ENCODE measurements around the gene PRKCA.

PRKCA gene

GRCh38 chr17:66420961-66421371, 118.6 kb downstream of the PRKCA start:
- no peak for DNase-seq

GRCh38 chr17:66422186-66422585, 119.8 kb downstream of the PRKCA start:
- DNase-seq: no peak

- DNase-seq: no peak
Observed at GRCh38 chr17:66423056-66423955, 120.9 kb downstream of the PRKCA start.

- DNase-seq: no peak
Observed at GRCh38 chr17:66425756-66426396, 123.5 kb downstream of the PRKCA start.

GRCh38 chr17:66426397-66427033, 124.1 kb downstream of the PRKCA start:
- DNase-seq: no peak

GRCh38 chr17:66427134-66427533, 124.7 kb downstream of the PRKCA start:
- DNase-seq: no peak

- no peak for DNase-seq
Observed at GRCh38 chr17:66429680-66430079, 127.3 kb downstream of the PRKCA start.

GRCh38 chr17:66430846-66431795, 128.7 kb downstream of the PRKCA start:
- no peak for DNase-seq

- no peak for DNase-seq
Observed at GRCh38 chr17:66431910-66432309, 129.5 kb downstream of the PRKCA start.

- no peak for DNase-seq
Observed at GRCh38 chr17:66432411-66432957, 130.1 kb downstream of the PRKCA start.

GRCh38 chr17:66432996-66433551, 130.7 kb downstream of the PRKCA start:
- DNase-seq: no peak

- no peak for DNase-seq
Observed at GRCh38 chr17:66435182-66435581, 132.8 kb downstream of the PRKCA start.

- no peak for DNase-seq
Observed at GRCh38 chr17:66436631-66437030, 134.2 kb downstream of the PRKCA start.

- DNase-seq: no peak
Observed at GRCh38 chr17:66437476-66438026, 135.1 kb downstream of the PRKCA start.

GRCh38 chr17:66438101-66438500, 135.7 kb downstream of the PRKCA start:
- no peak for DNase-seq

- DNase-seq: no peak
Observed at GRCh38 chr17:66441101-66441661, 138.8 kb downstream of the PRKCA start.

GRCh38 chr17:66443166-66443565, 140.8 kb downstream of the PRKCA start:
- DNase-seq: no peak

- DNase-seq: no peak
Observed at GRCh38 chr17:66443606-66444005, 141.2 kb downstream of the PRKCA start.

- no peak for DNase-seq
Observed at GRCh38 chr17:66444031-66444430, 141.6 kb downstream of the PRKCA start.

GRCh38 chr17:66445229-66445628, 142.8 kb downstream of the PRKCA start:
- DNase-seq: no peak

GRCh38 chr17:66446419-66446818, 144.0 kb downstream of the PRKCA start:
- DNase-seq: no peak
